ENCODE data around the gene BFSP1.

GRCh38 chr20:17568045-17568788 is 37.0 kb upstream of the BFSP1 start:
- TF ChIP-seq, protein P1, sequence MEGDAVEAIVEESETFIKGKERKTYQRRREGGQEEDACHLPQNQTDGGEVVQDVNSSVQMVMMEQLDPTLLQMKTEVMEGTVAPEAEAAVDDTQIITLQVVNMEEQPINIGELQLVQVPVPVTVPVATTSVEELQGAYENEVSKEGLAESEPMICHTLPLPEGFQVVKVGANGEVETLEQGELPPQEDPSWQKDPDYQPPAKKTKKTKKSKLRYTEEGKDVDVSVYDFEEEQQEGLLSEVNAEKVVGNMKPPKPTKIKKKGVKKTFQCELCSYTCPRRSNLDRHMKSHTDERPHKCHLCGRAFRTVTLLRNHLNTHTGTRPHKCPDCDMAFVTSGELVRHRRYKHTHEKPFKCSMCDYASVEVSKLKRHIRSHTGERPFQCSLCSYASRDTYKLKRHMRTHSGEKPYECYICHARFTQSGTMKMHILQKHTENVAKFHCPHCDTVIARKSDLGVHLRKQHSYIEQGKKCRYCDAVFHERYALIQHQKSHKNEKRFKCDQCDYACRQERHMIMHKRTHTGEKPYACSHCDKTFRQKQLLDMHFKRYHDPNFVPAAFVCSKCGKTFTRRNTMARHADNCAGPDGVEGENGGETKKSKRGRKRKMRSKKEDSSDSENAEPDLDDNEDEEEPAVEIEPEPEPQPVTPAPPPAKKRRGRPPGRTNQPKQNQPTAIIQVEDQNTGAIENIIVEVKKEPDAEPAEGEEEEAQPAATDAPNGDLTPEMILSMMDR (IDR thresholded peaks at IDR 0.05): no peak
- no peak for TF ChIP-seq POLR2A (IDR thresholded peaks at IDR 0.05)
